HAP-1 (cell line): Measurements from ENCODE around the gene TNFAIP1.
A peak's percentile ranks its signal among the peaks of the same experiment; 100 is the strongest.
"Not testable (repeated sequence)": the region's sequence is repeated elsewhere in the genome, so short reads cannot be mapped to it uniquely, and the experiment has no call there.

Source experiments
- DNase-seq, 2 experiments: peaks; one replicate each; pipeline ENCODE4 v3.0.0-alpha.2; 2016 to 2020; ENCODE audit warnings: low spot score in 2 of 2
- H3K27me3 ChIP-seq: fragments of 250-450 bp; sonication (Bioruptor Pico); 2 replicates; pipeline ENCODE4 v1.5.1; 2020; ENCODE audit warnings: low read depth, mild to moderate bottlenecking, moderate library complexity
- H3K36me3 ChIP-seq: fragments of 250-450 bp; sonication (Bioruptor Pico); replicated peaks from 2 replicates; pipeline ENCODE4 v1.5.1; 2020; ENCODE audit warnings: mild to moderate bottlenecking
- H3K4me1 ChIP-seq: fragments of 250-450 bp; sonication (Bioruptor Pico); 2 replicates; pipeline ENCODE4 v1.5.1; 2020; ENCODE audit warnings: mild to moderate bottlenecking
- H3K4me3 ChIP-seq: fragments of 250-450 bp; sonication (Bioruptor Pico); 2 replicates; pipeline ENCODE4 v1.5.1; 2020; ENCODE audit warnings: mild to moderate bottlenecking, moderate library complexity
- H3K9me3 ChIP-seq: fragments of 250-450 bp; sonication (Bioruptor Pico); 2 replicates; pipeline ENCODE4 v1.5.1; 2020; ENCODE audit warnings: mild to moderate bottlenecking, moderate library complexity
- in situ Hi-C: fragments of 300-500 bp; cut with MboI; formaldehyde crosslinking; loops from 3 replicates; pipeline ENCODE4 v1.14.3; 2020; ENCODE audit warnings: low sequenced_read_pairs, inconsistent platforms, mixed read lengths

The TNFAIP1 gene, protein sequence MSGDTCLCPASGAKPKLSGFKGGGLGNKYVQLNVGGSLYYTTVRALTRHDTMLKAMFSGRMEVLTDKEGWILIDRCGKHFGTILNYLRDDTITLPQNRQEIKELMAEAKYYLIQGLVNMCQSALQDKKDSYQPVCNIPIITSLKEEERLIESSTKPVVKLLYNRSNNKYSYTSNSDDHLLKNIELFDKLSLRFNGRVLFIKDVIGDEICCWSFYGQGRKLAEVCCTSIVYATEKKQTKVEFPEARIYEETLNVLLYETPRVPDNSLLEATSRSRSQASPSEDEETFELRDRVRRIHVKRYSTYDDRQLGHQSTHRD

DNA sequence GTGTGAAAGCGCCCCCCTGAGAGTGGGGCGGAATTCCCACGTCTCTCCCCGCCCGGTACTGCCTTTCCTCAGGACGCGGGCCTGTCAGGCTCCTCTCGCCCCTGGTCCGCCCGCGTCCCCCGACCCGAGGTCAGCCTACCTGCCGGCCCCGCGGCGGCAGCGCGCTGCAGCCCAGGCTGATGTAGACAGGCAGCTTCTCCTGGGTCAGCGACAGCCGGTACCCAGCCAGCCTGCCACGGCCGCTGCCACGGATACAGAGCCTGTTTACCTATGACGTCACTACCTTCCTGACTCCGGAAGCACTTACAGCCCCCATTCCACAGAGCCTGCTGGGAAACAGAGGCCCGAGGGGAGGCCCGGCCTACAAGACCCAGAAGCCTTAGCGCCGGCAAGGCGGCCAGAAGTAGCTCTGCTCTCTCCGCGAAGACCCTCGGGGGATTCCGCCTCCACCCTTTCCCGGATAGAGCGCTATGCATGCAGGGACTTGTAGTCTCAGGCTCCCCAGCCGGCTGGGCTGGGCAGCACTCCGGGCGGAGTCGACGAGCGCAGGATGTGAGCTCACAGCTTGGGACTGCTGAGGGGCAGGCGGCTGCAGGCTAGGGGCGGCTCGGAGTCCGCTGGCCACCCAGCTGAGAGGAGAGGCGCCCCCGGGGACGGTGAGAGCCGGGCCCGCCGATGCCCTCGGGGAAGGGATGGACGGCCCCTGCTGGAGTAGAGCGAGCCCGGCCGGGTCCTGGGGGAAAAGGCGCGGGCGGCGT is at the start of gene TNFAIP1, which contains the start of gene IFT20:
TNFAIP1 (plus strand) TSS at position 561 of the 758 bp plus-strand sequence. CDS start 3,761 bp downstream, outside the sequence.
IFT20 (minus strand) TSS at position 272 of the 758 bp plus-strand sequence. CDS start 3,487 bp downstream, outside the sequence.
- peaks cover 8% of the 10 kb centered on the region; the same call in 1 of the 2 replicates for H3K36me3 ChIP-seq
- peak; percentile 99 for DNase-seq
- peaks cover 12% of the 10 kb centered on the region for H3K4me1 ChIP-seq
- H3K27me3 ChIP-seq = no peaks in the 10 kb centered on the region
- in situ Hi-C loops = no loop called here
- H3K4me3 ChIP-seq = peak within 1 kb of the TSS; percentile 78
- H3K9me3 ChIP-seq = no peaks in the 10 kb centered on the region

DNA sequence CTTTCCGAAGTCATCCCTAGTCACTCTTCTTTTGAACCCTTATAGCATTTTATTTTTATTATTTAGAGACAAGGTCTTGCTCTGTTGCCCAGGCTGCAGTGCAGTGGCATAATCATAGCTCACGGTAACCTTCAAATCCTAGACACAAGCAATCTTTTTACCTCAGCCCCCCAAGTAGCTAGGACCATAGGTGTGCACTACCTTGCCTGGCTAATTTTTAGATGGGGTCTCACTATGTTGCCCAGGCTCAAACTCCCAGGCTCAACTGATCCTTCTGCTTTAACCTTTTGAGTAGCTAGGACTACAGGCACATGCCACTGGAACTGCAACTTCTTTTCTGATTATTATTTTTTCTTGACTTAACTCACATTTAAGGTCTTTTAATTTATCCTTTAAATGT is 49.6 kb upstream of the TNFAIP1 start:
- Histone ChIP-seq H3K27me3 (no peaks in the 10 kb centered on the region), H3K36me3 (no peaks in the 10 kb centered on the region), H3K9me3 (no peaks in the 10 kb centered on the region), H3K4me3 (no peak overlapping the region), H3K4me1 (peaks cover 15% of the 10 kb centered on the region)
- no peak for DNase-seq
- in situ Hi-C loops = no loop called here

DNA sequence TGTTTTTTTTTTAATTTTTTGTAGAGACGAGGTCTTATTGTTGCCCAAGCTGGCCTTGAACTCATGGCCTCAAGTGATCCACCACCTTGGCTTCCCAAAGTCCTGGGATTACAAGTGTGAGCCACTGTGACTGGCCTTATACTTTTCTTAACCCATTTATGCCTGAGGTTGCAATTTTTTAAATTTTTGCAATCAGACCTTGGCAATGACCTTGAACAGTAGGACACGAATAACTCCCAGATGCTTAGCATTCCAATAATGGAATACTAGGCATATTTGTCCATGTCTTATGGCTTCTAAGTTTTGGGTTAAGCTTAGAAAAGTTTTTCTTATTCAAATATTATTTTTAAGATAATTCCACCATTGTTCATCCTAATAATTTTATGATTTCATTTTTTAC is 44.9 kb upstream of the TNFAIP1 start:
- Histone ChIP-seq H3K9me3 (no peaks in the 10 kb centered on the region), H3K4me3 (no peak overlapping the region), H3K36me3 (no peaks in the 10 kb centered on the region), H3K27me3 (no peaks in the 10 kb centered on the region), H3K4me1 (no peaks in the 10 kb centered on the region)
- DNase-seq = no peak
- in situ Hi-C loops = no loop called here

DNA sequence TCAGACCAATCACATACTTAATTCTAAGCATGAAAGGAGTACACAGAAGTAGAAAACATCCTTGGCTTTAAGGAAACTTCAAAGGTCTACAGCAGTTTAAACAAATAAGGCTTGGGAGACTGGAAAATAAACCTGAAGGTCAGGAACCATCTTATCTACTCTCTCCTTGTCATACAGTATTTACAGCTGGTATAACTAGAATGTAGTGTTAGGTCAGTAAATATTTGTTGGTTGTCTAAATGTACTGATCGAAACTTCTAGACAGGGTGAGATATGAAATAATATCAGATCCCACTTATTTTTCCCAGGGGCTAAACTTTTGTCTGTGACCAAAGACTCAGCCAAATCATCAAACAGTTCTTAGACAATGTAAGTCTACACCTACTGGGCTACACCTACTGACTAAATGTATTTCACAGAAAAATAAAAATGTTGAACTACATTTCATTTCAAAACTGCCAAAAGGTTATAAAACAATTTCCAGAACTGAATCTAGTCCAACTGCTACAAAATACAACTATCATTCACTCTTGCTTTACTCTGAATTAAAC is 43.7 kb upstream of the TNFAIP1 start:
- Histone ChIP-seq H3K36me3 (no peaks in the 10 kb centered on the region), H3K4me1 (no peaks in the 10 kb centered on the region), H3K27me3 (no peaks in the 10 kb centered on the region), H3K4me3 (no peak overlapping the region), H3K9me3 (no peaks in the 10 kb centered on the region)
- DNase-seq = no peak
- in situ Hi-C loops = no loop called here

DNA sequence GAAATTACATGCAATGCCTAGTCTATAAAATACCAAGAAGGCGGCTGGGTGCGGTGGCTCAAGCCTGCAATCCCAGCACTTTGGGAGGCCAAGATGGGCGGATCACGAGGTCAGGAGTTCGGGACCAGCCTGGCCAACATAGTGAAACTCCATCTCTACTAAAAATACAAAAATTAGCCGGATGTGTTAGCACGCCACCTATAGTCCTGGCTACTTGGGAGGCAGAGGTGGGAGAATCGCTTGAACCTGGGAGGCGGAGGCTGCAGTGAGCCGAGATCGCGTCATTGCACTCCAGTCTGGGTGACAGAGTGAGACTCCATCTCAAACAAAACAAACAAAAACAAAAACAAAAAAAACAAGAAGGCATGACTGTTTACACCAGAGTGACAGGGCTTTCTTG is 42.7 kb upstream of the TNFAIP1 start:
- H3K4me3 ChIP-seq, H3K4me1 ChIP-seq, in situ Hi-C loops, H3K9me3 ChIP-seq, H3K36me3 ChIP-seq, H3K27me3 ChIP-seq, DNase-seq: not testable (repeated sequence)

DNA sequence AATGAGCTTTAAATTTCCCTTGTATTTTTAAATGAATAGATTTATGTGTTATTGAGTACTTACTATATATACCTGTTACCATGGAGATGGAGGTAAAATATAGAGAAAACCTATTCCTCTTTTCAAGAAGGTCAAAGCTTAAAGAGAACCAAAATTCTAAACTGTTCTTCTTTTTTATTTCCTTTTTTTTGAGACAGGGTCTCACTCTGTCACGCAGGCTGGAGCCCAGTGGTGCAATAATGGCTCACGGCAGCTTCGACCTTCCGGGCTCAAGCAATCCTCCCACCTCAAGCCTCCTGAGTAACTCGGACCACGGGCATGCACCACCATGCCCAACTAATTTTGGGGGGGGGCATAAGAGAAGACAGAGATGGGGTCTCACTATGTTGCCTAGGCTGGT is 41.6 kb upstream of the TNFAIP1 start:
- Histone ChIP-seq H3K36me3 (no peaks in the 10 kb centered on the region), H3K4me3 (no peak overlapping the region), H3K4me1 (no peaks in the 10 kb centered on the region), H3K27me3 (no peaks in the 10 kb centered on the region), H3K9me3 (no peaks in the 10 kb centered on the region)
- DNase-seq = no peak
- in situ Hi-C loops = no loop called here

DNA sequence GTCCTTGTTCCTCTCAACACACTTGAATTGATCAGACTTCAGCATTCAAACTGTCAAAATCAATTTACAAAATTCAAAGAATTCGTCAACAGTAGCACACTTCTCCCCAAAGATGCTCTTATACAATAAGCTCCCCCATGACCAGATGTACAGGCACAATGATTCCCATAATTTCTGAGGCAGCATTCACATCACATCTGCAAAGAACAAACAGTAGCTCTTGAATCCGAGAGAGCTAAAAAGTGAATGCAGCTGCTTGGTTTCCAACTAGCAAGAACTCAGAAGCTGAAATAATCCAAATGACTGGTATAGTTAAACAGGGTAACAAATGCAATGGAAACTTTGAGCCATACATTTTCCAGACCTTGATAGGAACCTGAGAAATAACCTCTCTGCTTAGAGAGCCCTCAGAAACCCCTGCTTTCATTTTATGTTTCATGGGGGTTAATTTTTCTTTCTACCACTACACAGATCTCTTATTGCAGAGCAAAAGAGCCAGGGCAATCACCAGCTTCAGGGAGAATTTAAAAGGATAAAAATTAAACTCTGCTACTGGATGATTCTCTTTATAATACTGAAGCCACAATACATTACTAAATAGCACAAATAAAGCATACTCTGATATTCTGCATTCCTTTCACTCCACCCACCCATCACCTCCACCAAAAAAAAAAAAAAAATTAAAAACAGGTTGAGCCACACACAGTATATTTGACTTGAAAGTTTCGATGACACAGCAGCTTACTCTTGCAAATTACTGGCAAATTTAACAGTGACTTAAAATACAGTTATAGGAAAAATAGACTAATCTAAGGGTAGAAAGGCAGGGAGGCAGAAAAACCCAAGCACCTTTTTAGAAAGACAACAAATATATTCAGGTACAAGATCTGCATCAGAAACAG is 39.6 kb upstream of the TNFAIP1 start:
- DNase-seq = no peak
- in situ Hi-C loops = no loop called here

DNA sequence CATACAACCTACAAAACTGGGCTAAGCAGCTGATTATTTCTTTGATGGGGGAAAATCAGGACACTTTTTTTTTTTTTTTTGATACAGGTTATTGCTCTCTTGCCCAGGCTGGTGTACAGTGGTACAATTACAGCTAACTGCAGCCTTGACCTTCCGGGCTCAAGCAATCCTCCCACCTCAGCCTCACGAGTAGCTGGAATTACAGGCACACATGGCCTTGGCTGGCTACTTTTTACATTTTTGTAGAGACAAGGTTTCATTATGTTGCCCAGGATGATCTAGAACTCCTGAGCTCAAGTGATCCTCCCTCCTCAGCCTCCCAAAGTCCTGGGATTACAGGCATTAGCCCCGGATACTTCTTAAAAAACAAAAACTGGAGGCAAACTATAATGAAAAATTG is 37.1 kb upstream of the TNFAIP1 start:
- Histone ChIP-seq H3K36me3 (no peaks in the 10 kb centered on the region), H3K4me3 (no peak overlapping the region), H3K4me1 (peaks cover 10% of the 10 kb centered on the region), H3K9me3 (no peaks in the 10 kb centered on the region), H3K27me3 (no peaks in the 10 kb centered on the region)
- in situ Hi-C loops = no loop called here
- no peak for DNase-seq

More for the DNA sequence above, 39.6 kb upstream of the TNFAIP1 start:
- Histone ChIP-seq H3K27me3 (no peaks in the 10 kb centered on the region), H3K4me1 (peaks cover 10% of the 10 kb centered on the region), H3K9me3 (no peaks in the 10 kb centered on the region), H3K4me3 (no peak overlapping the region), H3K36me3 (no peaks in the 10 kb centered on the region)

DNA sequence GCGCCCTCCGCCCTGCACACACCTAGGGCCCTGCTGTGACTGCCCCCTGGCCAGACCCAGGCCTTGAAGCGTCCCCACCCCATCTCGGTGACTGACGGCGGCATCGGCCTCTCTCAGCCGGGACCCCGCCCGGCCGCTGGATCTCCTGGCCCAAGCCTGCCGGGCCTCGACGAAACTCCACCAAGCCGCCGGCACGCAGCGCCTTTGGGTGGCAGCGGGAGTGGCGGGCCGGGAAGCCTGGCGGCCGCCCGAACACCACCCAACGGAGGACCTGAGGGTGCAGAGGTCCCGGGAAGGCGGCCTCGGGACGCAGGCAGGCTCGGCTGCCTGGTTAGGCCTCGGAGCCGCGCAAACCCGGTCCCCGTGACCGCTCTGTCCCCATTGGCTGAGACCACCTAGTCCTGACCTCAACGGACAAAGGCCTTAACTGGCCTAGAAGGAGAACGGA is 28.6 kb upstream of the TNFAIP1 start:
- Histone ChIP-seq H3K4me1 (peaks cover 5% of the 10 kb centered on the region; the same call in 1 of the 2 replicates), H3K9me3 (no peaks in the 10 kb centered on the region), H3K4me3 (no peak overlapping the region), H3K27me3 (no peaks in the 10 kb centered on the region), H3K36me3 (no peaks in the 10 kb centered on the region)
- in situ Hi-C loops = no loop called here
- no peak for DNase-seq

DNA sequence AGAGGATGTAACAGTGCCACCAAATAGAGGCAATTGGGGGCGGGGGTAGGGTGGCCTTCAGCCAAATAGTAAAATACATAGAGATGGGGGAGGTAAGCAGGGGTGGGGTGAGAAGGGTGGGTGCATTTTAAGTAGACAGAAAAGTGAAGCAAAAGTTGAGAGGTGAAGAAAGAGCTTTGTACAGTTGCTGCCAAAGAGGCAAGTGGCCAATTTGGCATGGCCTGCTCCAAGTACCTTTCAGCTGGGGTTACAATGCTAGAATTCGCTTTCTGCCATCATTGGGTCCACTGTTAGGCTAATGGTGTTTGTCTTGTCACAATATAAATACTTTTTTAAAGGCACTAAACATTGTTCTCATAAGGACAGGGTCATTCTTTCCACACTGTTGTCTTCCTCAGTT is 21.7 kb upstream of the TNFAIP1 start:
- Histone ChIP-seq H3K9me3 (no peaks in the 10 kb centered on the region), H3K36me3 (no peaks in the 10 kb centered on the region), H3K27me3 (no peaks in the 10 kb centered on the region), H3K4me3 (no peak overlapping the region), H3K4me1 (peaks cover 13% of the 10 kb centered on the region)
- DNase-seq = no peak
- in situ Hi-C loops = no loop called here

DNA sequence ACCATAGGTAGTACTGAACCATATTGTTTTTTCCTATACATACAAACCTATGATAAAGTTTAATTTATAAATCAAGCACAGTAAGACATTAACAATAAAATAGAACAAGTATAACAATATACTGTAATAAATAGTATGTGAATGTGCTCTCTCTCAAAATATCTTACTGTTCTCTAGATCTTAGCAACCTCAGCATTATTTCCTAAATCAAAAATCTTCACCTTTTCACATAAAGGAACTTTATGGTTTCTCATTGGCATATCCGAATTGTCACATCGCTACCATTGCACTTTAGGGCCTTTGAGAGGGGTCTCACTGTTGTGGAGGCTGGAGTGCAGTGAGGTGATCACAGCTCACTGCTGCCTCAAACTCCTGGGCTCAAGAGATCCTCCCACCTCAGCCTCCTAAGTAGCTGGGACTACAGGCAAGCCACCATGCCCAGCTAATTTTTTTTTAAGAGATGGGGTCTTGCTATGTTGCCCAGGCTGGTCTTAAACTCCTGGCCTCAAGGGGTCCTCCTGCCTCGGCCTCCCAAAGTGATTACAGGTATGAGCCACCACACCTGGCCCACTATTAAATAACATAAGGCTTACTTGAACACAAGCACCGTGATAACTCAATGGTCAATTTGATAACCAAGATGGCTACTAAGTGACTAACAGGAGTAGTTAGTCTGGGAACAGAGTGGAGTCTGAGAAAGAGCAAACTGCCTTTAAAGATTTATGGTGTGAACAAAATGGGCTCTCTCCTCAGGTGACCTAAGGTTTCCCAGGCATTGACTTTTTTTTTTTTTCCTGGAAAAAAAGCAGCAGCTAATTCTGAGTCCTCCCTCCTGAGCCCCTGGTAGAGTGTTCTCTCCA is 19.5 kb upstream of the TNFAIP1 start:
- peaks cover 8% of the 10 kb centered on the region; the same call in 1 of the 2 replicates for H3K36me3 ChIP-seq
- no peak overlapping the region for H3K4me3 ChIP-seq
- DNase-seq = no peak
- peaks cover 15% of the 10 kb centered on the region for H3K4me1 ChIP-seq
- in situ Hi-C loops = no loop called here
- no peaks in the 10 kb centered on the region for H3K9me3 ChIP-seq
- H3K27me3 ChIP-seq = no peaks in the 10 kb centered on the region

DNA sequence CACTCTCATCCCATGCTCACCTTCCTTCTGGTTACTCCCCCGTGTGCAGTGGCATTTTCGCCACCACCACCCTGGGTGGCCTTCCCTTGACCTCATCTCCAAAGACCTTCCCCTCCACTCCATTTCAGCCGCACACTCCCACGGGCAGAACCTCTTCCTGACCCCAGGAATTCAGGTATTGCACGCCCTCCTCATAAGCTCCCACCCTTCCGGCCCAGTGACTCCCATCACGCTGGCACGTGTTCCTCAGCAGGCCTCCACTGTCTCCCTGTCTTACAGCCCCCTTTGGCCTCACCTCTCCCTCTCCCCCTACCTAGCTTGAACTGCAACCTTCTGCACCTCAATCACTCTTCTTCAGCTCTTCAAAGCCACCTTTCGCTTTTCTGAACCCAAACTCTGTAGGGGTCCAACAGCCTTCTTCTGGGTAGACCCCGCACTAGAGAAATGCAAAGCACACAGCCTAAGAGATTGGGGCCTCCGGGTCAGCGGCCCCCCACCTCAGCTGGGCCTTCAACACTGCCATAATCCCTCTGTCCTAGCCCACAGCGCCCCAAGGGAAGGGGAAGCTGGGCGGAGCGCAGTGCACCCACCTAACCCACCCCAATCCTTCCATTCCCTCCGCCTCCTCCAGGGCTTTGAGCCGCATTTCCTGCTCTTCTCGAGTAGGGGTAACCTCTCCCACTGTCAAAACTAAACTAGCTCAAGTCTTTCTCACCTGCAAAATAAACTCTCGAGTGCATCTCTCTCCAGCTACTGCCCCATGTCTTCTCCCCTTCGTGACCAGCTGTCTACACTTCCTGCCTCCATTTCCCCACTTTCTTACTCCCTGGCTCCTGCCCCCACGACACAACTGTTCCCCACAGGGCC is 18.2 kb upstream of the TNFAIP1 start:
- peak overlapping the region; percentile 72 for H3K4me3 ChIP-seq
- peaks cover 14% of the 10 kb centered on the region for H3K36me3 ChIP-seq
- H3K4me1 ChIP-seq = peaks cover 22% of the 10 kb centered on the region
- H3K9me3 ChIP-seq = no peaks in the 10 kb centered on the region
- in situ Hi-C loops = no loop called here
- no peaks in the 10 kb centered on the region for H3K27me3 ChIP-seq
- no peak for DNase-seq
